Stimulated activated CD8-positive, alpha-beta memory T cell treated with anti-CD3 and anti-CD28 coated beads, Interleukin-15, amount 100 ng/mL, for 48 hours (primary cell): ENCODE data around the gene TAF11L2.
"Not testable (repeated sequence)": the region's sequence is repeated elsewhere in the genome, so short reads cannot be mapped to it uniquely, and the experiment has no call there.

Experiments
- DNase-seq, 2 donors: peaks; one replicate each; pipeline ENCODE4 v3.0.0-alpha.2; 2020; ENCODE audit warnings: low read depth in 2 of 2

Gene TAF11L2

GRCh38 chr5:17526504-17526903, 28.5 kb downstream of the TAF11L2 start:
- not testable (repeated sequence) for DNase-seq

- not testable (repeated sequence) for DNase-seq
These were observed 30.3 kb downstream of the TAF11L2 start, which contains the start of gene TAF11L6 for GRCh38 chr5:17528369-17528768. TAF11L6 (plus strand) TSS chr5:17528669.
